ENCODE data around the gene ARHGAP6.

DNA sequence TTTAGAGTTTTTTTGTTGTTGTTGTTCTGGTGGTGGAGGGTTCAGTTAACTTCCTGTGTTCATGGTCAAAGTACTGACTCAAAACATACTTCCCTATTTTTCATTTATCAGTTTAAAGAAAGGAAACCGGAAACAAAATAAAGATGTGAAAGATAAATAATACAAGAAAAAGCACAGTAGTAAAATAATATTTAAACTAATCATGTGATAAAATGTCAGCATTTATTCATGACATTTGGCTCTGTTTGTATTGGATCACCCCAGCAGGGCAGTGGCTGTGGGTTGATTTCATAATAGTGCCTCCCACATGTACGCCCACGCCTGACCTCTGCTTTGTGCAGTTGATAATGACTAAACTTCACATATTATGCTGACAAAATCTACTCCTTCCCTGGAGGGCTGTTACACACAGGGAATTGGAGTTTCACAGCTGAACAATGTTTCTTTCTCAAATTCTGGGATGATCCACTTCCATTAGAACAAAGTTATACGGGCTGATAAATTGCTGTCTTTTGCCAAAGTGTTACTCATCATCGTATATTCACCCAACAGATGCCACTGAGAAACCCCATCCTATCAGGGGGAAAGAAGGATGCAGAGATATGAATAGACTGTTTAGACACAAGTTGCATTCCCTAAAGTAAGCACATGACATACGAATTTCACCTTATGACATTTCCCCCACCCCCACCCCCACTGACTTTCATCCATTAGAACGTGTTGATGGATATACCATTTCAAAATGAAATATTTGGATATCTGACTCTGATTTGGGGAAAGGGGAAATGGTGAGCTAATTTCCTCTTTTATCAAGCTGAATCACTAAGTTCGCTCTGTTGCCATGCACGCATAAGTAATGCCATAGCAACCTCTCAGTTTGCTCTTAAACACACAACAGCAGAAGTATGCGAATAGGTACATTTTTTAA is 324.2 kb downstream of the ARHGAP6 start:
- TF ChIP-seq, protein P1, sequence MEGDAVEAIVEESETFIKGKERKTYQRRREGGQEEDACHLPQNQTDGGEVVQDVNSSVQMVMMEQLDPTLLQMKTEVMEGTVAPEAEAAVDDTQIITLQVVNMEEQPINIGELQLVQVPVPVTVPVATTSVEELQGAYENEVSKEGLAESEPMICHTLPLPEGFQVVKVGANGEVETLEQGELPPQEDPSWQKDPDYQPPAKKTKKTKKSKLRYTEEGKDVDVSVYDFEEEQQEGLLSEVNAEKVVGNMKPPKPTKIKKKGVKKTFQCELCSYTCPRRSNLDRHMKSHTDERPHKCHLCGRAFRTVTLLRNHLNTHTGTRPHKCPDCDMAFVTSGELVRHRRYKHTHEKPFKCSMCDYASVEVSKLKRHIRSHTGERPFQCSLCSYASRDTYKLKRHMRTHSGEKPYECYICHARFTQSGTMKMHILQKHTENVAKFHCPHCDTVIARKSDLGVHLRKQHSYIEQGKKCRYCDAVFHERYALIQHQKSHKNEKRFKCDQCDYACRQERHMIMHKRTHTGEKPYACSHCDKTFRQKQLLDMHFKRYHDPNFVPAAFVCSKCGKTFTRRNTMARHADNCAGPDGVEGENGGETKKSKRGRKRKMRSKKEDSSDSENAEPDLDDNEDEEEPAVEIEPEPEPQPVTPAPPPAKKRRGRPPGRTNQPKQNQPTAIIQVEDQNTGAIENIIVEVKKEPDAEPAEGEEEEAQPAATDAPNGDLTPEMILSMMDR (conservative IDR thresholded peaks at IDR 0.05): no peak
- TF ChIP-seq ZFX (IDR thresholded peaks at IDR 0.05): no peak

All from C4-2B (cell line).